ENCODE results near the gene FAM13C.

The FAM13C gene

GRCh38 chr10:59315465-59315864, 46.9 kb downstream of the FAM13C start:
- DNase-seq (ENCODE audit: low read depth), result no peak

GRCh38 chr10:59314268-59314667, 48.1 kb downstream of the FAM13C start:
- DNase-seq (ENCODE audit: low read depth), result no peak

GRCh38 chr10:59312247-59312646, 50.1 kb downstream of the FAM13C start:
- DNase-seq (ENCODE audit: low read depth), result no peak

GRCh38 chr10:59311025-59311424, 51.3 kb downstream of the FAM13C start:
- no peak for DNase-seq (ENCODE audit: low read depth)

- no peak for DNase-seq (ENCODE audit: low read depth)
Measured at GRCh38 chr10:59310324-59310914, 51.9 kb downstream of the FAM13C start.

- DNase-seq (ENCODE audit: low read depth), result no peak
Measured at GRCh38 chr10:59304521-59305097, 57.7 kb downstream of the FAM13C start.

GRCh38 chr10:59303018-59303417, 59.3 kb downstream of the FAM13C start:
- DNase-seq (ENCODE audit: low read depth), result no peak

- DNase-seq (ENCODE audit: low read depth), result no peak
Measured at GRCh38 chr10:59302381-59302780, 60.0 kb downstream of the FAM13C start.

GRCh38 chr10:59301067-59301754, 61.1 kb downstream of the FAM13C start:
- no peak for DNase-seq (ENCODE audit: low read depth)

GRCh38 chr10:59300386-59300785, 62.0 kb downstream of the FAM13C start:
- DNase-seq (ENCODE audit: low read depth), result no peak

GRCh38 chr10:59299933-59300332, 62.4 kb downstream of the FAM13C start:
- DNase-seq (ENCODE audit: low read depth), result no peak

GRCh38 chr10:59290448-59290847, 71.9 kb downstream of the FAM13C start:
- DNase-seq (ENCODE audit: low read depth), result no peak

- DNase-seq (ENCODE audit: low read depth), result no peak
Measured at GRCh38 chr10:59289853-59290252, 72.5 kb downstream of the FAM13C start.

GRCh38 chr10:59287587-59288255, 74.6 kb downstream of the FAM13C start:
- no peak for DNase-seq (ENCODE audit: low read depth)

GRCh38 chr10:59285848-59286247, 76.5 kb downstream of the FAM13C start:
- DNase-seq (ENCODE audit: low read depth), result no peak

GRCh38 chr10:59285073-59285472, 77.3 kb downstream of the FAM13C start:
- no peak for DNase-seq (ENCODE audit: low read depth)

GRCh38 chr10:59284118-59284975, 78.0 kb downstream of the FAM13C start:
- no peak for DNase-seq (ENCODE audit: low read depth)

GRCh38 chr10:59283456-59284091, 78.8 kb downstream of the FAM13C start:
- DNase-seq (ENCODE audit: low read depth), result no peak

- DNase-seq (ENCODE audit: low read depth), result no peak
Measured at GRCh38 chr10:59281861-59282260, 80.5 kb downstream of the FAM13C start.

GRCh38 chr10:59279991-59280505, 82.3 kb downstream of the FAM13C start:
- no peak for DNase-seq (ENCODE audit: low read depth)

GRCh38 chr10:59279476-59279875, 82.9 kb downstream of the FAM13C start:
- DNase-seq (ENCODE audit: low read depth), result no peak
